MM.1S (cell line): ENCODE measurements around the gene DISP2.

ENCODE experiments used
- CTCF ChIP-seq: fragments of 300-600 bp; sonication (generic); IDR thresholded peaks from 2 replicates; pipeline ENCODE4 v1.5.1; 2016; ENCODE audit warnings: antibody characterized with exemption, low read length, mixed read lengths
- EZH2 ChIP-seq: fragments of 300-600 bp; sonication (generic); optimal IDR thresholded peaks from 2 replicates; pipeline ENCODE3; 2017; ENCODE audit warnings: low read depth, mild to moderate bottlenecking, antibody characterized with exemption, low read length, mixed read lengths
- EZH2phosphoT487 ChIP-seq: fragments of 300-600 bp; sonication (generic); IDR thresholded peaks from 2 replicates; pipeline ENCODE4 v1.6.1; 2018; ENCODE audit warnings: antibody characterized with exemption, low read length

GRCh38 chr15:40340740-40341400, 17.1 kb upstream of the DISP2 start, which contains the start of gene CCDC9B:
- no peak for TF ChIP-seq CTCF
- TF ChIP-seq EZH2phosphoT487, result no peak
- no peak for TF ChIP-seq EZH2
